IPS DF 4.7 (cell line): Measurements from ENCODE around the gene RAB1B.
"Not testable (repeated sequence)": the region's sequence is repeated elsewhere in the genome, so short reads cannot be mapped to it uniquely, and the experiment has no call there.

Experiments
- DNase-seq: peaks from one replicate; pipeline ENCODE4 v3.0.0-alpha.2; 2013; ENCODE audit warnings: low spot score; ENCODE audit errors: extremely low read depth

Gene RAB1B

GRCh38 chr11:66320748-66321147, 52.3 kb downstream of the RAB1B start:
- DNase-seq, result not testable (repeated sequence)

- no peak for DNase-seq
Observed at GRCh38 chr11:66321606-66322005, 53.2 kb downstream of the RAB1B start.

DNA sequence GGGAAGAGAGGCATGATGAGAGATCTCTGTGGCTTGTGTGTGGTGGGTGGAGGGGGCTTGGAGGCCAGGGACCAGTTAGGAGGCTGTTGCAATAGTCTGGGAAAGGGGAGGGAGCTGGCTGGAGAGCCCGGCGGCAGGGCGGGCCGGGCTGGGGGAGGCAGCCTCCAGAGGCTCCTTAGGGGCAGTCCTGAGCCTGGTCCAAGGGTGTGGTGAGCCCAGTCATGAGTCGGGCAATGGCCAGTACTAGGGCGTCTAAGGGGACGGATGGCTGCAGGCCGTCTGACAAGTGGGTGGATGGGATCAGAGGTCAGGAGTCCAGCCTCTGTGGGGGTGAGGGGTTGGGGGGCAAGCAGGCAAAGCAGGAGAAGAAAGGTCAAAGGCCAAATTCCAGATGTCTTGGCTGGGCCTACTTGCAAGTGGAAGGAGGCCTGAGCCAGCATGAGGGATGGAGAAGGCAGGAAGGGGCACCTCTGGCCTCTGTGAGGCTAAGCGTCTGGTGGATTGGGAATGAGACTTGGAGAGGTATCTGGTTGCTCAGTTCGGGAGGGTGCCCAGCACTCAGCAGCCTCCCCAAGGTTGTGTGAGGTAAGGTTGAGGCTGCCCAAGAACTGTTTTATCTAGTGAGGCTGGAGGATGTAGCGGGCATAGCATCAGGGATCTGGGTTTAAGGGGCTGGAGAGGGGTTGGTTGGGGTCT, 54.4 kb downstream of the RAB1B start:
- no peak for DNase-seq

DNA sequence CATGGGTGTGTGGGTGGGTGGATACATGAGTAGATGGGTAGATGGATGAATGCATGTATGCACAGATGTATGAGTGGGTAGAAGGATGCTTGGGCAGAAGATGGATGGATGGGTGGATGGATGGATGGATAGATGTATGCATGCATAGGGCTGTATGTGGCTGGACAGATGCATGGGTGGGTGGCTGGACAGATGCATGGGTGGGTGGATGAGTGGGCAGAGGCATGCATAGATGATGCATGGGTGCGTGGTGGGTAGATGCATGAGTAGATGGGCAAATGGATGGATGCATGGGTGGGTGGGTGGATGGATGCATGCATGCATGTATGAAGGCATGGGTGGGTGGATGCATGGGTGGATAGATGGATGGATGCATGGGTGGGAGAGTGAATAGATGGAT, 55.2 kb downstream of the RAB1B start:
- DNase-seq, result no peak

DNA sequence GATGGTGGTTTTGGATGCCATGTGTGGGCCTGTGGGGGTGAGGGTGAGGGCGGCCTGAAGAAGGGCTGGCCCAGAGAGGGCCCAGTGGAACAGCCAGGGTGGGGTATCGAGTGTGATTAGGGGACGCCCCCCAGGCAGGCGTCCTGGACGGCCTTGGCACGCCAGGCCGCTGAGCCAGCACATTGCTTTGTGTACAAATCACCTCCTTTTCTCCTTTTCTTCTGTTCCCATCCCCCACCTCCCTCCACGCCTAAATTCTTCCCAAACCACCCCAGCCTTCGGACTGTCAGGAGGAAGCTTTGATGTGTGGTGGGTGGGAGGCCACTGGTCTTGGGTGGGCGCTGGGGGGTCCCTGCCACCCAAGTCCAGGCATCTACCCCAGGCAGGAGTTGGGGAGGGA, 56.2 kb downstream of the RAB1B start:
- DNase-seq, result no peak

DNA sequence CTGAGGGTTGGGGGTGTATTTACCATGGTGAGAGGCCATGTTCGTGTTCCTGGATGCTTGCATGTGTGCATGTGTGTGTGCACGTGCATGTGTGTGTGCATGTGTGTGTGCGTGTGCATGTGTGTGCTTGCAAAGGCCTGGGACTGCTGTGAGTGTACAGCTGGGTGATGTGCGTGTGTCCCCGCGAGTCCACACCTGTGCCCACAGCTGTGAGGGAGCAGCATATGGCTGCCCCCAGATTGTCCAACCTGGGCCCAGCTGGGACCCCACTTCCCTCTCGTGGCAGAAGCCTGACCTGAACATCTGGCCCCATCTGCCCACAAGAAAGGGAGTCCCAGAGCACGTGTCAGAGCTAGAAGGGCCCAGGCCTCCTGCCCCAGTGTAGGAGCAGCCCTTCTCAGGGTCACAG, 56.8 kb downstream of the RAB1B start:
- no peak for DNase-seq

DNA sequence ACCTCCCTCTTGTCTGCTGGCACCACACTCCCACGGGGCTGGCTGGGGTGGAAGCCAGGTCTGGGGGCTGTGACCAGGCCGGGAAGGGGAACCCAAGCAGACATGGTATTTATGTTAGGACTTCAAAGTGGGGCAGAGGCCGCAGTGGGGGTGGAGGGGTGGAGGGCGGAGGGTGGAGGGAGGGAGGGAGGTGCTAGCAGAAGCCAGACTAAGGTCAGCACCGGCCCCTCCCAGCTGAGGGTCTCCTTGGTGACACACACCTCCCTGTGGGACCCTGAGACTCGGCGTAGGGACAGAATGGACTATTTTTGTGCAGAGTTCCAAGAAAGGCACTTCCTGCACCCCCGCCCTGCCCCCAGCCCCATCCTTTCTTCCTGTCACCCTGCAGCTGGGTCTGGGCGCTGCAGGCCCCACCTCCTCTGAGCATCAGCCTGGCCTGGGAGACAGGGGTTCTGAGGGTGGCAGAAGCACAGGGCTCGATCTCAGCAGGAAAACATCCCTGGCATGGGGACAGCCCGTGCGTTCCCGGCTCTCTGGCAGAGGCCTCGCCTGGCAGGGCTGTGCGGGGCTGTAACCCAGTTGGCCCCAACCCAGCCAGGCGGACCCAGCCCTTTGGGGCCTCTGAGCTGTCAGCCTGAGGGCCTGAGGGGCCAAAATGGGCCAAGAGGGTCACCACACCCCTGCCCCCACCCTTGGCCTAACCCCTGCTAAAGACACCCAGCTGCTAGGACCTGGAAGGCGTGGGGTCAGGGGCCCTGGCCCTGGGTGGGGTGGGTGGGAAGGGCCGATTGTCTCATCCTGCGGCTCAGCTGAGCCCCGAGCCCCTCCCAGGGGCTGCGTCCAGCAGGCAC, 58.0 kb downstream of the RAB1B start:
- no peak for DNase-seq
